ENCODE data around the gene HPCAL4. TPM values are rescaled to one million over a fixed set of nuclear protein-coding genes. Genes with fewer than 3 reads are reported as not detected.
A peak's percentile ranks its signal among the peaks of the same experiment; 100 is the strongest.

The HPCAL4 gene
- total and polyA plus RNA-seq, 2 experiments from 2014 or later: 0.08 to 1.2 TPM

GRCh38 chr1:39711966-39712340, 20.7 kb upstream of the HPCAL4 start:
- H3K4me1 Mint-ChIP-seq: peaks cover 15% of the 10 kb centered on the region
- H3K36me3 Mint-ChIP-seq (ENCODE audit: low read depth): no peaks in the 10 kb centered on the region
- H3K27me3 Mint-ChIP-seq (ENCODE audit: insufficient read depth, low read depth, poor library complexity): peaks cover 100% of the 10 kb centered on the region
- Histone ChIP-seq H3K36me3 (ENCODE audit: insufficient read depth) (no peaks in the 10 kb centered on the region), H3K9me2 (ENCODE audit: insufficient read depth) (no peaks in the 10 kb centered on the region), H3F3A (replicated peaks; ENCODE audit: low read depth) (peaks cover 12% of the 10 kb centered on the region; the same call in 1 of the 2 replicates), H2AFZ (no peak overlapping the region), H3K4me1 (ENCODE audit: insufficient read depth) (peaks cover 7% of the 10 kb centered on the region; the same call in 1 of the 2 replicates), H3K79me2 (replicated peaks; ENCODE audit: insufficient read depth) (no peaks in the 10 kb centered on the region), H3K27ac (ENCODE audit: low read depth) (no peak overlapping the region), H3K27me3 (ENCODE audit: insufficient read depth) (peaks cover 100% of the 10 kb centered on the region), H3K4me3 (no peak overlapping the region), H4K20me1 (replicated peaks; ENCODE audit: insufficient read depth) (peaks cover 54% of the 10 kb centered on the region), H3K4me2 (no peak overlapping the region)
- peak; percentile 96 for ATAC-seq
- no peak overlapping the region for H3K27ac Mint-ChIP-seq
- no peak for TF ChIP-seq ZNF462 (CRISPR knock-in tag; IDR thresholded peaks at IDR 0.05)
- TF ChIP-seq, protein P1, sequence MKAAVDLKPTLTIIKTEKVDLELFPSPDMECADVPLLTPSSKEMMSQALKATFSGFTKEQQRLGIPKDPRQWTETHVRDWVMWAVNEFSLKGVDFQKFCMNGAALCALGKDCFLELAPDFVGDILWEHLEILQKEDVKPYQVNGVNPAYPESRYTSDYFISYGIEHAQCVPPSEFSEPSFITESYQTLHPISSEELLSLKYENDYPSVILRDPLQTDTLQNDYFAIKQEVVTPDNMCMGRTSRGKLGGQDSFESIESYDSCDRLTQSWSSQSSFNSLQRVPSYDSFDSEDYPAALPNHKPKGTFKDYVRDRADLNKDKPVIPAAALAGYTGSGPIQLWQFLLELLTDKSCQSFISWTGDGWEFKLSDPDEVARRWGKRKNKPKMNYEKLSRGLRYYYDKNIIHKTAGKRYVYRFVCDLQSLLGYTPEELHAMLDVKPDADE (IDR thresholded peaks at IDR 0.05): peak; percentile 57; the same call in 1 of the 2 replicates
- TF ChIP-seq, protein P2, sequence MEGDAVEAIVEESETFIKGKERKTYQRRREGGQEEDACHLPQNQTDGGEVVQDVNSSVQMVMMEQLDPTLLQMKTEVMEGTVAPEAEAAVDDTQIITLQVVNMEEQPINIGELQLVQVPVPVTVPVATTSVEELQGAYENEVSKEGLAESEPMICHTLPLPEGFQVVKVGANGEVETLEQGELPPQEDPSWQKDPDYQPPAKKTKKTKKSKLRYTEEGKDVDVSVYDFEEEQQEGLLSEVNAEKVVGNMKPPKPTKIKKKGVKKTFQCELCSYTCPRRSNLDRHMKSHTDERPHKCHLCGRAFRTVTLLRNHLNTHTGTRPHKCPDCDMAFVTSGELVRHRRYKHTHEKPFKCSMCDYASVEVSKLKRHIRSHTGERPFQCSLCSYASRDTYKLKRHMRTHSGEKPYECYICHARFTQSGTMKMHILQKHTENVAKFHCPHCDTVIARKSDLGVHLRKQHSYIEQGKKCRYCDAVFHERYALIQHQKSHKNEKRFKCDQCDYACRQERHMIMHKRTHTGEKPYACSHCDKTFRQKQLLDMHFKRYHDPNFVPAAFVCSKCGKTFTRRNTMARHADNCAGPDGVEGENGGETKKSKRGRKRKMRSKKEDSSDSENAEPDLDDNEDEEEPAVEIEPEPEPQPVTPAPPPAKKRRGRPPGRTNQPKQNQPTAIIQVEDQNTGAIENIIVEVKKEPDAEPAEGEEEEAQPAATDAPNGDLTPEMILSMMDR (conservative IDR thresholded peaks at IDR 0.05; ENCODE audit: low read depth in 2 of 2): no peak
- peak; percentile 91 for TF ChIP-seq NANOG (IDR thresholded peaks at IDR 0.05; ENCODE audit: borderline replicate concordance)
- TF ChIP-seq EZH2 (IDR thresholded peaks at IDR 0.05; ENCODE audit: low read depth, unreplicated experiment): no peak
- peak; percentile 95 for TF ChIP-seq POLR2AphosphoS5 (IDR thresholded peaks at IDR 0.05; ENCODE audit: low read depth)
- no peak for TF ChIP-seq JUNB (IDR thresholded peaks at IDR 0.05; ENCODE audit: unreplicated experiment)
- no peak for TF ChIP-seq ZNF114 (CRISPR knock-in tag; IDR thresholded peaks at IDR 0.05)
- no peaks in the 10 kb centered on the region for H3K9me3 Mint-ChIP-seq
- DNase-seq (ENCODE audit: low spot score): peak; percentile 95
- H3K4me3 Mint-ChIP-seq: no peak overlapping the region

Measured in GM23338 (cell line).